HCT116 (cell line): ENCODE measurements around the gene TGM4. TPM values are rescaled to one million over a fixed set of nuclear protein-coding genes. Genes with fewer than 3 reads are reported as not detected.
"Not testable (repeated sequence)": the region's sequence is repeated elsewhere in the genome, so short reads cannot be mapped to it uniquely, and the experiment has no call there.

Experiments used
- ATAC-seq: fragments of 200-7000 bp; cut with Tn5 transposase; 2 replicates; pipeline ENCODE4 v1.9.1; 2020; ENCODE audit warnings: mild to moderate bottlenecking, moderate library complexity
- BruUV-seq: library from RNA; stranded (reverse); fragments of 400-500 nt; replicated peaks from 2 replicates; lab custom pipeline; 2021; lab: Mats Ljungman, UMichigan
- CTCF ChIA-PET: fragments of 300-600 bp; sonication (Branson Sonifier 250); formaldehyde crosslinking; loops from one replicate; lab custom pipeline; 2021; ENCODE audit warnings: antibody characterized with exemption; lab: Charles Lee
- POLR2A ChIA-PET: fragments of 300-600, 350-600 bp; sonication (Branson Sonifier 250); formaldehyde crosslinking; loops from one replicate; lab custom pipeline; 2021; ENCODE audit warnings: antibody characterized with exemption; lab: Charles Lee
- RAD21 ChIA-PET, 2 experiments: fragments of 300-600 bp; sonication (Branson Sonifier 250); formaldehyde crosslinking; loops; one replicate each; lab custom pipeline; 2023; ENCODE audit warnings: low total read pairs in 2 of 2; ENCODE audit not compliant: uncharacterized antibody in 2 of 2, unreplicated experiment in 2 of 2, low non-redundant PET in 1 of 2; lab: Charles Lee
- DNase-seq: peaks from one replicate; pipeline ENCODE4 v3.0.0-alpha.2; 2010; ENCODE audit warnings: low read depth, low spot score
- H2AFZ ChIP-seq: fragments of 200-600 bp; shearing (Covaris generic), sonication (generic); 2 replicates; pipeline ENCODE4 v1.6.1; 2017; ENCODE audit warnings: low read depth, mixed run types, mixed read lengths, antibody characterized with exemption, low read length; ENCODE audit not compliant: poor library complexity, severe bottlenecking
- H3K27ac ChIP-seq: 2 replicates; pipeline ENCODE4 v1.5.1; 2012; ENCODE audit warnings: low read depth, low read length
- H3K27me3 ChIP-seq: fragments of 200-600 bp; sonication (generic); 2 replicates; pipeline ENCODE4 v1.6.1; 2016; ENCODE audit warnings: mixed run types, low read length, mixed read lengths; ENCODE audit not compliant: insufficient read depth
- H3K36me3 ChIP-seq, 2 experiments: fragments of 200-500 bp in 1 of 2; fragments of 200-600 bp in 1 of 2; sonication (Bioruptor generic) in 1 of 2; sonication (generic) in 1 of 2; 2 replicates each; pipeline versions ENCODE4 v1.5.1 to v1.6.1; 2014 to 2016; ENCODE audit warnings: low read length in 2 of 2, inconsistent platforms in 1 of 2, mixed read lengths in 1 of 2, mixed run types in 1 of 2; ENCODE audit not compliant: insufficient read depth in 2 of 2, control insufficient read depth in 1 of 2
- H3K4me1 ChIP-seq, 2 experiments: fragments of 200-600 bp in 1 of 2; sonication (generic) in 1 of 2; 2 replicates each; pipeline versions ENCODE4 v1.5.1 to v1.6.1; 2012 to 2017; ENCODE audit warnings: low read length in 2 of 2, inconsistent platforms in 1 of 2, mild to moderate bottlenecking in 1 of 2, mixed read lengths in 1 of 2, mixed run types in 1 of 2, moderate library complexity in 1 of 2; ENCODE audit not compliant: insufficient read depth in 2 of 2, control insufficient read depth in 1 of 2
- H3K4me2 ChIP-seq: fragments of 200-600 bp; sonication (generic); 2 replicates; pipeline ENCODE4 v1.6.1; 2017; ENCODE audit warnings: mixed run types, low read length, mixed read lengths
- H3K4me3 ChIP-seq, 2 experiments: fragments of 200-600 bp in 1 of 2; sonication (generic) in 1 of 2; replicated peaks in 1 of 2; 2 replicates each; pipeline ENCODE4 v1.5.1; 2011 to 2016; ENCODE audit warnings: low read length in 2 of 2, control low read depth in 1 of 2, low read depth in 1 of 2, mild to moderate bottlenecking in 1 of 2, mixed read lengths in 1 of 2, mixed run types in 1 of 2
- H3K79me2 ChIP-seq: fragments of 200-600 bp; sonication (generic); 2 replicates; pipeline ENCODE4 v1.6.1; 2017; ENCODE audit warnings: mild to moderate bottlenecking, mixed run types, low read length, moderate library complexity, mixed read lengths; ENCODE audit not compliant: insufficient read depth
- H3K9ac ChIP-seq: fragments of 200-600 bp; sonication (generic); 2 replicates; pipeline ENCODE4 v1.6.1; 2016; ENCODE audit warnings: low read length, mixed read lengths
- H3K9me2 ChIP-seq: fragments of 200-600 bp; sonication (generic), shearing (Covaris generic); 2 replicates; pipeline ENCODE4 v1.6.1; 2017; ENCODE audit warnings: mixed run types, mild to moderate bottlenecking, moderate library complexity; ENCODE audit not compliant: insufficient read depth
- H3K9me3 ChIP-seq, 2 experiments: fragments of 200-500 bp in 1 of 2; fragments of 200-600 bp in 1 of 2; sonication (Bioruptor generic) in 1 of 2; sonication (generic) in 1 of 2; 2 replicates each; pipeline ENCODE4 v1.6.1; 2014 to 2017; ENCODE audit warnings: low read length in 2 of 2, mixed read lengths in 2 of 2, inconsistent platforms in 1 of 2, low read depth in 1 of 2, mild to moderate bottlenecking in 1 of 2, mixed run types in 1 of 2, moderate library complexity in 1 of 2; ENCODE audit not compliant: control insufficient read depth in 1 of 2, insufficient read depth in 1 of 2
- H4K20me1 ChIP-seq: fragments of 200-600 bp; sonication (generic), shearing (Covaris generic); 2 replicates; pipeline ENCODE4 v1.6.1; 2017; ENCODE audit warnings: mixed run types, mild to moderate bottlenecking, moderate library complexity; ENCODE audit not compliant: insufficient read depth
- ATF3 ChIP-seq: IDR thresholded peaks from 2 replicates; pipeline ENCODE4 v1.6.1; 2012
- CBX3 ChIP-seq: IDR thresholded peaks from 2 replicates; pipeline ENCODE4 v1.6.1; 2012; ENCODE audit warnings: low read depth
- CEBPB ChIP-seq: IDR thresholded peaks from 2 replicates; pipeline ENCODE4 v1.6.1; 2012; ENCODE audit warnings: low read depth
- CTCF ChIP-seq, 3 experiments: fragments of 200-600 bp in 1 of 3; sonication (generic) in 1 of 3; IDR thresholded peaks in 2 of 3; conservative IDR thresholded peaks in 1 of 3; 2 replicates each; pipeline ENCODE4 v1.5.1; 2012 to 2017; ENCODE audit warnings: low read depth in 2 of 3, low read length in 2 of 3, antibody characterized with exemption in 1 of 3, borderline replicate concordance in 1 of 3, control low read depth in 1 of 3, mild to moderate bottlenecking in 1 of 3, mixed read lengths in 1 of 3, mixed run types in 1 of 3, moderate library complexity in 1 of 3; ENCODE audit not compliant: insufficient read depth in 1 of 3
- EGR1 ChIP-seq: IDR thresholded peaks from 2 replicates; pipeline ENCODE4 v1.6.1; 2012; ENCODE audit warnings: low read depth
- ELF1 ChIP-seq: IDR thresholded peaks from 2 replicates; pipeline ENCODE4 v1.6.1; 2012; ENCODE audit warnings: low read depth, borderline replicate concordance
- EZH2 ChIP-seq: fragments of 200-600 bp; sonication (generic); IDR thresholded peaks from 2 replicates; pipeline ENCODE4 v1.6.1; 2017; ENCODE audit warnings: antibody characterized with exemption, mixed run types
- EZH2phosphoT487 ChIP-seq: fragments of 200-600 bp; IDR thresholded peaks from 2 replicates; pipeline ENCODE4 v1.6.1; 2018; ENCODE audit warnings: antibody characterized with exemption, borderline replicate concordance
- FOSL1 ChIP-seq: IDR thresholded peaks from 2 replicates; pipeline ENCODE4 v1.6.1; 2012; ENCODE audit warnings: low read depth
- JUND ChIP-seq: IDR thresholded peaks from 2 replicates; pipeline ENCODE4 v1.6.1; 2012
- MAX ChIP-seq: IDR thresholded peaks from 2 replicates; pipeline ENCODE4 v1.6.1; 2012
- RAD21 ChIP-seq: IDR thresholded peaks from 2 replicates; pipeline ENCODE4 v1.6.1; 2012; ENCODE audit warnings: low read depth, mild to moderate bottlenecking
- SIN3A ChIP-seq: IDR thresholded peaks from 2 replicates; pipeline ENCODE4 v1.6.1; 2012; ENCODE audit warnings: low read depth
- SP1 ChIP-seq: IDR thresholded peaks from 2 replicates; pipeline ENCODE4 v1.6.1; 2012; ENCODE audit warnings: low read depth
- TCF7L2 ChIP-seq: IDR thresholded peaks from 2 replicates; pipeline ENCODE4 v1.7.0; 2011; ENCODE audit warnings: borderline replicate concordance, inconsistent platforms; ENCODE audit not compliant: insufficient read depth, insufficient read length; ENCODE audit errors: extremely low read depth
- YY1 ChIP-seq: IDR thresholded peaks from 2 replicates; pipeline ENCODE4 v1.6.1; 2011; ENCODE audit warnings: low read length, low read depth, moderate library complexity, mild to moderate bottlenecking; ENCODE audit not compliant: insufficient replicate concordance; ENCODE audit errors: extremely low read depth
- ZBTB33 ChIP-seq: IDR thresholded peaks from 2 replicates; pipeline ENCODE4 v1.6.1; 2011; ENCODE audit warnings: mild to moderate bottlenecking, low read length, moderate library complexity; ENCODE audit not compliant: insufficient replicate concordance; ENCODE audit errors: extremely low read depth
- ZFX ChIP-seq: fragments of 450-650 bp; IDR thresholded peaks from 2 replicates; pipeline ENCODE4 v1.6.1; 2017
- intact Hi-C: fragments of 100-400 bp; cut with micrococcal nuclease; formaldehyde crosslinking; loops from 2 replicates; pipeline ENCODE4 v1.10.0; 2022
- total RNA-seq: library from RNA; stranded (reverse); gene quantifications from one replicate; pipeline ENCODE4 v1.2.1, GENCODE V29; 2021; ENCODE audit not compliant: unreplicated experiment

Gene TGM4
- total RNA-seq, 1 experiment from 2014 or later: not detected

- intact Hi-C loops: no loop called here
- Histone ChIP-seq H3K79me2 (no peaks in the 10 kb centered on the region; the same call in 1 of the 2 replicates), H2AFZ (no peak overlapping the region), H3K27ac (no peak overlapping the region), H3K9ac (no peak overlapping the region), H3K4me1 (no peaks in the 10 kb centered on the region), H4K20me1 (no peaks in the 10 kb centered on the region), H3K27me3 (no peaks in the 10 kb centered on the region), H3K4me2 (no peak overlapping the region), H3K4me3 (no peak overlapping the region), H3K9me3 (no peaks in the 10 kb centered on the region), H3K36me3 (no peaks in the 10 kb centered on the region; a peak in 1 of 4 replicates), H3K9me2 (no peaks in the 10 kb centered on the region)
- no TSS peak for BruUV-seq
- ChIA-PET POLR2A (no interaction called here), CTCF (no interaction called here), RAD21 (no interaction called here)
- TF ChIP-seq SIN3A (no peak), ATF3 (no peak), ZFX (no peak), MAX (no peak), ZBTB33 (no peak), FOSL1 (no peak), SP1 (no peak), CEBPB (no peak), CTCF (IDR thresholded peaks at IDR 0.05 in 2 of 3, conservative IDR thresholded peaks at IDR 0.05 in 1 of 3; ENCODE audit: borderline replicate concordance in 1 of 3, insufficient read depth in 1 of 3, low read depth in 2 of 3, low read length in 2 of 3) (no peak), EZH2 (no peak), CBX3 (no peak), JUND (no peak), EZH2phosphoT487 (no peak), EGR1 (no peak), TCF7L2 (no peak), RAD21 (no peak), ELF1 (no peak), YY1 (no peak)
- DNase-seq: no peak
- ATAC-seq: no peak
Measured at GRCh38 chr3:44948239-44948638, 73.8 kb downstream of the TGM4 start.

- H3K4me3 ChIP-seq, H3K36me3 ChIP-seq, ATAC-seq, BruUV-seq, H4K20me1 ChIP-seq, POLR2A ChIA-PET, H3K9me3 ChIP-seq, RAD21 ChIA-PET, H3K79me2 ChIP-seq, H2AFZ ChIP-seq, H3K27me3 ChIP-seq, H3K4me2 ChIP-seq, H3K9ac ChIP-seq, H3K4me1 ChIP-seq, H3K27ac ChIP-seq, H3K9me2 ChIP-seq, intact Hi-C loops, DNase-seq, CTCF ChIA-PET: not testable (repeated sequence)
Measured at GRCh38 chr3:44949770-44950169, 75.4 kb downstream of the TGM4 start.
